HEK293 (cell line): Measurements from ENCODE around the gene PRKAG3.

Source experiments
- CTCF ChIA-PET: fragments of 350-600 bp; formaldehyde crosslinking; extraction: SDS; loops from one replicate; lab custom pipeline; 2021; ENCODE audit warnings: antibody characterized with exemption; lab: Yijun Ruan, JAX
- POLR2A ChIA-PET: fragments of 300-600 bp; formaldehyde crosslinking; extraction: SDS; loops from one replicate; lab custom pipeline; 2020; ENCODE audit warnings: antibody characterized with exemption, inconsistent platforms; lab: Yijun Ruan, JAX
- H3K27ac ChIP-seq: fragments of 200-500 bp; sonication (Bioruptor generic); 2 replicates; pipeline ENCODE4 v1.5.1; 2014; ENCODE audit warnings: low read depth, low read length, control low read depth, inconsistent platforms; ENCODE audit errors: extremely low read depth
- H3K36me3 ChIP-seq, 2 experiments: fragments of 200-500 bp in 1 of 2; sonication (Bioruptor generic) in 1 of 2; 1 replicate in 1 of 2; 2 replicates in 1 of 2; pipeline ENCODE4 v1.5.1; 2014 to 2017; ENCODE audit warnings: inconsistent platforms in 2 of 2, low read length in 2 of 2; ENCODE audit not compliant: control insufficient read depth in 2 of 2, insufficient read depth in 1 of 2
- H3K4me1 ChIP-seq: fragments of 200-500 bp; sonication (Bioruptor generic); 2 replicates; pipeline ENCODE4 v1.5.1; 2014; ENCODE audit warnings: mild to moderate bottlenecking, low read length, inconsistent platforms; ENCODE audit not compliant: control insufficient read depth, insufficient read depth
- H3K4me3 ChIP-seq: 2 replicates; pipeline ENCODE4 v1.5.1; 2011; ENCODE audit warnings: low read depth, mild to moderate bottlenecking, control low read depth, low read length, moderate library complexity
- H3K9me3 ChIP-seq: fragments of 200-500 bp; sonication (Bioruptor generic); 2 replicates; pipeline ENCODE4 v1.5.1; 2014; ENCODE audit warnings: low read depth, low read length, inconsistent platforms; ENCODE audit not compliant: control insufficient read depth, insufficient read depth
- MZF1 ChIP-seq: fragments of 450-650 bp; formaldehyde crosslinking; IDR thresholded peaks from 2 replicates; pipeline ENCODE4 v1.5.1; 2017; ENCODE audit warnings: missing biosample characterization, missing genetic modification characterization, borderline replicate concordance
- RBAK ChIP-seq: fragments of 450-650 bp; formaldehyde crosslinking; IDR thresholded peaks from 2 replicates; pipeline ENCODE4 v1.5.1; 2016; ENCODE audit warnings: missing biosample characterization, missing genetic modification characterization
- TCF7L2 ChIP-seq: IDR thresholded peaks from 2 replicates; pipeline ENCODE4 v1.6.1; 2011; ENCODE audit warnings: low read depth, mild to moderate bottlenecking, inconsistent platforms, low read length, moderate library complexity, borderline replicate concordance
- ZBTB44 ChIP-seq: fragments of 450-650 bp; IDR thresholded peaks from 2 replicates; pipeline ENCODE4 v1.5.1; 2018; ENCODE audit warnings: missing biosample characterization, mild to moderate bottlenecking, missing genetic modification characterization
- ZNF114 ChIP-seq: fragments of 450-650 bp; formaldehyde crosslinking; IDR thresholded peaks from 2 replicates; pipeline ENCODE4 v1.5.0; 2017; ENCODE audit warnings: missing biosample characterization, missing genetic modification characterization
- ZNF175 ChIP-seq: fragments of 450-650 bp; formaldehyde crosslinking; IDR thresholded peaks from 2 replicates; pipeline ENCODE4 v1.5.1; 2016; ENCODE audit warnings: missing biosample characterization, missing genetic modification characterization
- ZNF18 ChIP-seq: fragments of 450-650 bp; formaldehyde crosslinking; IDR thresholded peaks from 2 replicates; pipeline ENCODE4 v1.5.1; 2016; ENCODE audit warnings: missing biosample characterization, missing genetic modification characterization
- ZNF239 ChIP-seq: fragments of 450-650 bp; formaldehyde crosslinking; IDR thresholded peaks from 2 replicates; pipeline ENCODE4 v1.5.1; 2016; ENCODE audit warnings: missing biosample characterization, missing genetic modification characterization
- ZNF433 ChIP-seq: fragments of 450-650 bp; formaldehyde crosslinking; IDR thresholded peaks from 2 replicates; pipeline ENCODE4 v1.5.1; 2016; ENCODE audit warnings: missing biosample characterization, missing genetic modification characterization, low read depth
- ZNF513 ChIP-seq: fragments of 450-650 bp; IDR thresholded peaks from 2 replicates; pipeline ENCODE4 v1.5.1; 2018; ENCODE audit warnings: missing biosample characterization, missing genetic modification characterization
- ZNF785 ChIP-seq: fragments of 450-650 bp; formaldehyde crosslinking; IDR thresholded peaks from 2 replicates; pipeline ENCODE4 v1.5.1; 2016; ENCODE audit warnings: missing biosample characterization, missing genetic modification characterization
- ZSCAN23 ChIP-seq: fragments of 450-650 bp; formaldehyde crosslinking; IDR thresholded peaks from 2 replicates; pipeline ENCODE4 v1.5.1; 2016; ENCODE audit warnings: missing biosample characterization, missing genetic modification characterization
- TF ChIP-seq, protein P1 (sequence below): fragments of 450-650 bp; formaldehyde crosslinking; conservative IDR thresholded peaks from 2 replicates; pipeline ENCODE4 v1.5.1; 2016; ENCODE audit warnings: low read depth, missing biosample characterization, missing genetic modification characterization
- TF ChIP-seq, protein P2 (sequence below): fragments of 450-650 bp; formaldehyde crosslinking; IDR thresholded peaks from 2 replicates; pipeline ENCODE4 v1.5.1; 2016; ENCODE audit warnings: missing biosample characterization, missing genetic modification characterization
- TF ChIP-seq, protein P3 (sequence below): fragments of 450-650 bp; formaldehyde crosslinking; IDR thresholded peaks from 2 replicates; pipeline ENCODE4 v1.5.1; 2016; ENCODE audit warnings: missing biosample characterization, missing genetic modification characterization
- TF ChIP-seq, protein P4 (sequence below): fragments of 450-650 bp; formaldehyde crosslinking; IDR thresholded peaks from 2 replicates; pipeline ENCODE4 v1.5.1; 2016; ENCODE audit warnings: missing biosample characterization, missing genetic modification characterization

Gene PRKAG3

GRCh38 chr2:218777276-218777990 lies 54.2 kb downstream of the PRKAG3 start (continued):
- TF ChIP-seq ZNF513 (no peak), ZNF785 (tag by site-specific recombination) (no peak), RBAK (tag by site-specific recombination) (no peak), ZNF175 (tag by site-specific recombination) (no peak), MZF1 (tag by site-specific recombination) (no peak), ZNF239 (no peak)
- TF ChIP-seq, protein P1, sequence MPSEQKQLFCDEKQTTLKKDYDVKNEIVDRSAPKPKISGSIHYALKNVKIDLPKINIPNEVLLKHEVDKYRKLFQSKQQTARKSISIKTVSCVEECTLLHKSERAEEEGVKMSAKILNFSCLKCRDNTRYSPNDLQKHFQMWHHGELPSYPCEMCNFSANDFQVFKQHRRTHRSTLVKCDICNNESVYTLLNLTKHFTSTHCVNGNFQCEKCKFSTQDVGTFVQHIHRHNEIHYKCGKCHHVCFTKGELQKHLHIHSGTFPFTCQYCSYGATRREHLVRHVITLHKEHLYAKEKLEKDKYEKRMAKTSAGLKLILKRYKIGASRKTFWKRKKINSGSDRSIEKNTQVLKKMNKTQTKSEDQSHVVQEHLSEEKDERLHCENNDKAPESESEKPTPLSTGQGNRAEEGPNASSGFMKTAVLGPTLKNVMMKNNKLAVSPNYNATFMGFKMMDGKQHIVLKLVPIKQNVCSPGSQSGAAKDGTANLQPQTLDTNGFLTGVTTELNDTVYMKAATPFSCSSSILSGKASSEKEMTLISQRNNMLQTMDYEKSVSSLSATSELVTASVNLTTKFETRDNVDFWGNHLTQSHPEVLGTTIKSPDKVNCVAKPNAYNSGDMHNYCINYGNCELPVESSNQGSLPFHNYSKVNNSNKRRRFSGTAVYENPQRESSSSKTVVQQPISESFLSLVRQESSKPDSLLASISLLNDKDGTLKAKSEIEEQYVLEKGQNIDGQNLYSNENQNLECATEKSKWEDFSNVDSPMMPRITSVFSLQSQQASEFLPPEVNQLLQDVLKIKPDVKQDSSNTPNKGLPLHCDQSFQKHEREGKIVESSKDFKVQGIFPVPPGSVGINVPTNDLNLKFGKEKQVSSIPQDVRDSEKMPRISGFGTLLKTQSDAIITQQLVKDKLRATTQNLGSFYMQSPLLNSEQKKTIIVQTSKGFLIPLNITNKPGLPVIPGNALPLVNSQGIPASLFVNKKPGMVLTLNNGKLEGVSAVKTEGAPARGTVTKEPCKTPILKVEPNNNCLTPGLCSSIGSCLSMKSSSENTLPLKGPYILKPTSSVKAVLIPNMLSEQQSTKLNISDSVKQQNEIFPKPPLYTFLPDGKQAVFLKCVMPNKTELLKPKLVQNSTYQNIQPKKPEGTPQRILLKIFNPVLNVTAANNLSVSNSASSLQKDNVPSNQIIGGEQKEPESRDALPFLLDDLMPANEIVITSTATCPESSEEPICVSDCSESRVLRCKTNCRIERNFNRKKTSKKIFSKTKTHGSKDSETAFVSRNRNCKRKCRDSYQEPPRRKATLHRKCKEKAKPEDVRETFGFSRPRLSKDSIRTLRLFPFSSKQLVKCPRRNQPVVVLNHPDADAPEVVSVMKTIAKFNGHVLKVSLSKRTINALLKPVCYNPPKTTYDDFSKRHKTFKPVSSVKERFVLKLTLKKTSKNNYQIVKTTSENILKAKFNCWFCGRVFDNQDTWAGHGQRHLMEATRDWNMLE (tag by site-specific recombination), result no peak

DNA sequence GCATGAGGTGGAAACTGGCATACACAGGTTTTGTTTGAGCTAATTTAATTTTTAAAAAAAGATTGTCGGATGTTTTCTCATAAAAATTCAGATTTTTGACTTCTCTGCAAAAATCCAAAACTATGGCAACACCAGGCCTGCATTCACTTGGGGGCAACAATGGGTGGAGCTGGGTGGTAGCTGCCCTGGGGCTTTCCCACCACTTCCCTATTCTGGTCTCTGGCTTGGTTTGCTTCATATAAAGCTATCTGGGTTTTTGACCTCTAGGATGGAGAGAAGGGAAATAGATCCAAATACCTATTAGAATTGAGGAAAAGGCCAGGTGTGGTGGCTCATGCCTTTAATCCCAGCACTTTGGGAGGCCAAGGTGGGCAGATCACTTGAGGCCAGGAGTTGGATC lies 55.1 kb downstream of the PRKAG3 start:
- no peak overlapping the region for H3K27ac ChIP-seq
- H3K4me1 ChIP-seq, result no peaks in the 10 kb centered on the region
- TF ChIP-seq ZNF18 (tag by site-specific recombination) (no peak), TCF7L2 (no peak), ZBTB44 (tag by site-specific recombination) (no peak), ZNF114 (tag by site-specific recombination) (no peak), ZNF433 (no peak), ZSCAN23 (no peak)
- TF ChIP-seq, protein P2, sequence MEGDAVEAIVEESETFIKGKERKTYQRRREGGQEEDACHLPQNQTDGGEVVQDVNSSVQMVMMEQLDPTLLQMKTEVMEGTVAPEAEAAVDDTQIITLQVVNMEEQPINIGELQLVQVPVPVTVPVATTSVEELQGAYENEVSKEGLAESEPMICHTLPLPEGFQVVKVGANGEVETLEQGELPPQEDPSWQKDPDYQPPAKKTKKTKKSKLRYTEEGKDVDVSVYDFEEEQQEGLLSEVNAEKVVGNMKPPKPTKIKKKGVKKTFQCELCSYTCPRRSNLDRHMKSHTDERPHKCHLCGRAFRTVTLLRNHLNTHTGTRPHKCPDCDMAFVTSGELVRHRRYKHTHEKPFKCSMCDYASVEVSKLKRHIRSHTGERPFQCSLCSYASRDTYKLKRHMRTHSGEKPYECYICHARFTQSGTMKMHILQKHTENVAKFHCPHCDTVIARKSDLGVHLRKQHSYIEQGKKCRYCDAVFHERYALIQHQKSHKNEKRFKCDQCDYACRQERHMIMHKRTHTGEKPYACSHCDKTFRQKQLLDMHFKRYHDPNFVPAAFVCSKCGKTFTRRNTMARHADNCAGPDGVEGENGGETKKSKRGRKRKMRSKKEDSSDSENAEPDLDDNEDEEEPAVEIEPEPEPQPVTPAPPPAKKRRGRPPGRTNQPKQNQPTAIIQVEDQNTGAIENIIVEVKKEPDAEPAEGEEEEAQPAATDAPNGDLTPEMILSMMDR (tag by site-specific recombination), result no peak
- TF ChIP-seq, protein P3, sequence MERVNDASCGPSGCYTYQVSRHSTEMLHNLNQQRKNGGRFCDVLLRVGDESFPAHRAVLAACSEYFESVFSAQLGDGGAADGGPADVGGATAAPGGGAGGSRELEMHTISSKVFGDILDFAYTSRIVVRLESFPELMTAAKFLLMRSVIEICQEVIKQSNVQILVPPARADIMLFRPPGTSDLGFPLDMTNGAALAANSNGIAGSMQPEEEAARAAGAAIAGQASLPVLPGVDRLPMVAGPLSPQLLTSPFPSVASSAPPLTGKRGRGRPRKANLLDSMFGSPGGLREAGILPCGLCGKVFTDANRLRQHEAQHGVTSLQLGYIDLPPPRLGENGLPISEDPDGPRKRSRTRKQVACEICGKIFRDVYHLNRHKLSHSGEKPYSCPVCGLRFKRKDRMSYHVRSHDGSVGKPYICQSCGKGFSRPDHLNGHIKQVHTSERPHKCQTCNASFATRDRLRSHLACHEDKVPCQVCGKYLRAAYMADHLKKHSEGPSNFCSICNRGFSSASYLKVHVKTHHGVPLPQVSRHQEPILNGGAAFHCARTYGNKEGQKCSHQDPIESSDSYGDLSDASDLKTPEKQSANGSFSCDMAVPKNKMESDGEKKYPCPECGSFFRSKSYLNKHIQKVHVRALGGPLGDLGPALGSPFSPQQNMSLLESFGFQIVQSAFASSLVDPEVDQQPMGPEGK (tag by site-specific recombination), result no peak
- TF ChIP-seq, protein P4, sequence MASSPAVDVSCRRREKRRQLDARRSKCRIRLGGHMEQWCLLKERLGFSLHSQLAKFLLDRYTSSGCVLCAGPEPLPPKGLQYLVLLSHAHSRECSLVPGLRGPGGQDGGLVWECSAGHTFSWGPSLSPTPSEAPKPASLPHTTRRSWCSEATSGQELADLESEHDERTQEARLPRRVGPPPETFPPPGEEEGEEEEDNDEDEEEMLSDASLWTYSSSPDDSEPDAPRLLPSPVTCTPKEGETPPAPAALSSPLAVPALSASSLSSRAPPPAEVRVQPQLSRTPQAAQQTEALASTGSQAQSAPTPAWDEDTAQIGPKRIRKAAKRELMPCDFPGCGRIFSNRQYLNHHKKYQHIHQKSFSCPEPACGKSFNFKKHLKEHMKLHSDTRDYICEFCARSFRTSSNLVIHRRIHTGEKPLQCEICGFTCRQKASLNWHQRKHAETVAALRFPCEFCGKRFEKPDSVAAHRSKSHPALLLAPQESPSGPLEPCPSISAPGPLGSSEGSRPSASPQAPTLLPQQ (tag by site-specific recombination), result no peak
- TF ChIP-seq, all 188 proteins: peak for 0
- H3K36me3 ChIP-seq, result no peaks in the 10 kb centered on the region
- CTCF ChIA-PET, result no interaction called here
- no peaks in the 10 kb centered on the region for H3K9me3 ChIP-seq
- H3K4me3 ChIP-seq, result no peak overlapping the region
- POLR2A ChIA-PET, result no interaction called here
